ENCODE results near the gene ZNF30.
"Not testable (repeated sequence)": the region's sequence is repeated elsewhere in the genome, so short reads cannot be mapped to it uniquely, and the experiment has no call there.

Gene ZNF30

DNA sequence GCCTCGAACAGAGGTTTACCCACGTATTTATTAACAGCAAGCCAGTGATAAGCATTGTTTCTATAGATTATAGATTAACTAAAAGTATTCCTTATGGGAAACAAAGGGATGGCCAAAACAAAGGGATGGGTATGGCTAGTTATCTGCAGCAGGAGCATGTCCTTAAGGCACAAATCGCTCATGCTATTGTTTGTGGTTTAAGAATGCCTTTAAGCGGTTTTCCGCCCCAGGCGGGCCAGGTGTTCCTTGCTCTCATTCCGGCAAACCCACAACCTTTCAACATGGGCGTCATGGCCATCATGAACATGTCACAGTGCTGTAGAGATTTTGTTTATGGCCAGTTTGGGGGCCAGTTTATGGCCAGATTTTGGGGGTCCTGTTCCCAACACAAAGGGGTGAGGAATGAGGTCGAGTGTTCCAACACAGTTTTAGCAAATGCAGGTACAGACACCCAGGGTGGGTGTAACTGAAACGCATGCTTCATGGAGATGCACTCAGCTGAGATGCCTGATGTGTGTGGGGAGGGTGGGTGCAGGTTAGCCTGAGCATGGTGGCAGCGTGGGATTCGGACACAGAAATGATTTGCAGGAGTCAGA is 43.6 kb downstream of the ZNF30 start:
- not testable (repeated sequence) for H3K36me3 ChIP-seq (ENCODE audit: control insufficient read depth, insufficient read depth, low read length); H3K9ac ChIP-seq (ENCODE audit: low read length); H3K27ac ChIP-seq (ENCODE audit: low read depth, low read length); H3K4me3 ChIP-seq (ENCODE audit: low read depth, low read length); H3K27me3 ChIP-seq (ENCODE audit: control insufficient read depth, insufficient read depth, low read length); H3K4me1 ChIP-seq (ENCODE audit: control insufficient read depth, insufficient read depth, low read length)
- H3K9me3 ChIP-seq (ENCODE audit: control insufficient read depth, insufficient read depth, low read depth, low read length), result peaks cover 45% of the 10 kb centered on the region

GRCh38 chr19:34972163-34972705 is 45.5 kb downstream of the ZNF30 start:
- no peak overlapping the region for H3K9ac ChIP-seq (ENCODE audit: low read length)
- H3K9me3 ChIP-seq (ENCODE audit: control insufficient read depth, insufficient read depth, low read depth, low read length), result peaks cover 42% of the 10 kb centered on the region
- H3K4me3 ChIP-seq (ENCODE audit: low read depth, low read length), result no peak overlapping the region
- no peak overlapping the region for H3K27ac ChIP-seq (ENCODE audit: low read depth, low read length)
- no peaks in the 10 kb centered on the region for H3K27me3 ChIP-seq (ENCODE audit: control insufficient read depth, insufficient read depth, low read length)
- no peaks in the 10 kb centered on the region for H3K36me3 ChIP-seq (ENCODE audit: control insufficient read depth, insufficient read depth, low read length)
- H3K4me1 ChIP-seq (ENCODE audit: control insufficient read depth, insufficient read depth, low read length), result 0 out of 2 replicates have a peak, but pooled peaks cover 5% of the 10 kb centered on the region

DNA sequence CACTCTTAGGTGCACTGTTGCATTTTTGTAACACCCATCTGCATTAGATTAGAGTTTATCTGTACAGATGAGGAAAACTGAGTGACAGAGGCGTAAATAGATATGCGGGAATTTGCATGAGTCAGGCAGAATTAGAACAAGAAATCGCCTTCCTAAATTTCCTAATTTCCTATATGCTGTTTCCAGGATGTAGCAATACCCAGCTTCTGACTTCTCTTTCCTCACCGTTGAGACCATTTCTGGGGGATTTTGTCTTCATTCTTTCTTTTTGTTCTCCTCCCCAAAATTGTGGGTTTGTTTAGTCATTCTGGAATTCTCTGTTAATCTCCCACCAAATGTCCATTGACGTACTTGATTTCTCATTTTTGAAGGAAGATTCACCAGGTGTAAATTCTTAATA is 47.9 kb downstream of the ZNF30 start:
- H3K36me3 ChIP-seq (ENCODE audit: control insufficient read depth, insufficient read depth, low read length), result no peaks in the 10 kb centered on the region
- H3K4me1 ChIP-seq (ENCODE audit: control insufficient read depth, insufficient read depth, low read length), result 0 out of 2 replicates have a peak, but pooled peaks cover 5% of the 10 kb centered on the region
- H3K27ac ChIP-seq (ENCODE audit: low read depth, low read length), result no peak overlapping the region
- no peaks in the 10 kb centered on the region for H3K27me3 ChIP-seq (ENCODE audit: control insufficient read depth, insufficient read depth, low read length)
- no peak overlapping the region for H3K9ac ChIP-seq (ENCODE audit: low read length)
- H3K9me3 ChIP-seq (ENCODE audit: control insufficient read depth, insufficient read depth, low read depth, low read length), result peaks cover 21% of the 10 kb centered on the region
- no peak overlapping the region for H3K4me3 ChIP-seq (ENCODE audit: low read depth, low read length)

DNA sequence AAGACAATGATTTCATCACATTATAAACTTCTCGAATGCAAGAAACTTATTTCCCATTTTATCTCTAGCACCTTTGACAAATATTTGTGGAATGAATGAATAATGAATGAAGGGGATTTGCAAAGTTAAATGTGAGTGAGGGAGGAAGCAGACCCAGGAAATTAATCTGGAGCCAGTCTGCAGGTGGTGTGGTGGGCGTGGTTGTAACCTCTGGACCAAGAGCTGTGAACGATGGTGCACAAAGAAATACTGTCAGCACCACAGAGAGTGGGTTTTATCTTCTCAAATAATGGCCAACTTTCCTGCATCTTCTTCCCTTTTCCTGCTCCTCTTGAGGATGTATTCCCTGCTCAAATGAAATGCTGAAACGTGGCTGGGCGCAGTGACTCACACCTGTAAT is 48.4 kb downstream of the ZNF30 start:
- no peak overlapping the region for H3K27ac ChIP-seq (ENCODE audit: low read depth, low read length)
- H3K9me3 ChIP-seq (ENCODE audit: control insufficient read depth, insufficient read depth, low read depth, low read length), result peaks cover 18% of the 10 kb centered on the region
- H3K36me3 ChIP-seq (ENCODE audit: control insufficient read depth, insufficient read depth, low read length), result no peaks in the 10 kb centered on the region
- H3K4me1 ChIP-seq (ENCODE audit: control insufficient read depth, insufficient read depth, low read length), result 0 out of 2 replicates have a peak, but pooled peaks cover 5% of the 10 kb centered on the region
- H3K27me3 ChIP-seq (ENCODE audit: control insufficient read depth, insufficient read depth, low read length), result no peaks in the 10 kb centered on the region
- no peak overlapping the region for H3K4me3 ChIP-seq (ENCODE audit: low read depth, low read length)
- H3K9ac ChIP-seq (ENCODE audit: low read length), result no peak overlapping the region

GRCh38 chr19:34976611-34977010 is 49.9 kb downstream of the ZNF30 start:
- Histone ChIP-seq H3K36me3 (ENCODE audit: control insufficient read depth, insufficient read depth, low read length) (no peaks in the 10 kb centered on the region), H3K27ac (ENCODE audit: low read depth, low read length) (no peak overlapping the region), H3K9me3 (ENCODE audit: control insufficient read depth, insufficient read depth, low read depth, low read length) (peaks cover 7% of the 10 kb centered on the region; the same call in 1 of the 2 replicates), H3K4me1 (ENCODE audit: control insufficient read depth, insufficient read depth, low read length) (0 out of 2 replicates have a peak, but pooled peaks cover 5% of the 10 kb centered on the region), H3K27me3 (ENCODE audit: control insufficient read depth, insufficient read depth, low read length) (no peaks in the 10 kb centered on the region), H3K4me3 (ENCODE audit: low read depth, low read length) (no peak overlapping the region), H3K9ac (ENCODE audit: low read length) (no peak overlapping the region)

DNA sequence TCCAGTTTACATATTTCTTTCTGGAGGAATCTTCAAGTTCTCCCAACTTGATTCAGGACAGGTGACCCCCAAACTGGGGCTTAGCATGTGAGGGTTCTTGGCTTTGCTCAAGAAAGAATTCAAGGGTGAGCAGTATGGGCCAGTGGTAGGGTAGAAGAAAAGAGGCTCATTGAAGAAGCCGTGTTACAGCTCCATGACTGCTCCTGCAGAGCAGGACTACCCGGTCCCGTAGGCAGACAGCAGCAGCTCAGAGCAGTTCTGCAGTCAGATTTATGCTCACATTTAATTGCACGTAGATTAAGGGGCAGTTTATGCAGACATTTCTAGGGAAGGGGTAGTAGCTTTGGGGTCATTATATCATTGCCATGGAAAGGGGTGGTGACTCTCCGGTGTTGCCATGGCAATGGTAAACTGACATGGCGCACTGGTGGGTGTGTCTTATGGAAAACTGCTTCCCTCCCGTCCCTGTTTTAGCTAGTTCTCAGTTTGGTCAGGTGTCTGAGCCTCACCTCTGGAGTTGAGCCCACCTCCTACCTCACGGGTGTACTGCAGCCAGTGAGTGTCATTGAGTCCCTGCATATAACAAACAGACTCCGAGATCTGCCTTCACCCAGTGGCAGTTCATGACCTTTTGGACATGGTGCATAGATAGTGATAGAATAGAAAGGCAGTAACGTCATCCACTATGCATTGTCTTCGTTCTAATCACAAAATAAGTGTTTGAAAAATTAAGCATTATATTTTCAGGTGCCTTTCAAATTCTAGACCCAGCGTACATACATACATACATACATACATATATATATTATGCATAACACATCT is 53.3 kb downstream of the ZNF30 start:
- Histone ChIP-seq H3K27ac (ENCODE audit: low read depth, low read length) (no peak overlapping the region), H3K4me3 (ENCODE audit: low read depth, low read length) (no peak overlapping the region), H3K9ac (ENCODE audit: low read length) (no peak overlapping the region), H3K9me3 (ENCODE audit: control insufficient read depth, insufficient read depth, low read depth, low read length) (peaks cover 13% of the 10 kb centered on the region; the same call in 1 of the 2 replicates), H3K36me3 (ENCODE audit: control insufficient read depth, insufficient read depth, low read length) (no peaks in the 10 kb centered on the region), H3K4me1 (ENCODE audit: control insufficient read depth, insufficient read depth, low read length) (0 out of 2 replicates have a peak, but pooled peaks cover 2% of the 10 kb centered on the region), H3K27me3 (ENCODE audit: control insufficient read depth, insufficient read depth, low read length) (no peaks in the 10 kb centered on the region)

GRCh38 chr19:34982275-34982674 is 55.6 kb downstream of the ZNF30 start:
- no peak overlapping the region for H3K9ac ChIP-seq (ENCODE audit: low read length)

GRCh38 chr19:34983786-34984185 is 57.1 kb downstream of the ZNF30 start:
- no peaks in the 10 kb centered on the region for H3K36me3 ChIP-seq (ENCODE audit: control insufficient read depth, insufficient read depth, low read length)
- no peaks in the 10 kb centered on the region for H3K27me3 ChIP-seq (ENCODE audit: control insufficient read depth, insufficient read depth, low read length)
- H3K27ac ChIP-seq (ENCODE audit: low read depth, low read length), result no peak overlapping the region
- H3K9me3 ChIP-seq (ENCODE audit: control insufficient read depth, insufficient read depth, low read depth, low read length), result peaks cover 6% of the 10 kb centered on the region; the same call in 1 of the 2 replicates
- H3K4me1 ChIP-seq (ENCODE audit: control insufficient read depth, insufficient read depth, low read length), result peaks cover 6% of the 10 kb centered on the region
- H3K4me3 ChIP-seq (ENCODE audit: low read depth, low read length), result no peak overlapping the region
- no peak overlapping the region for H3K9ac ChIP-seq (ENCODE audit: low read length)

More at GRCh38 chr19:34982275-34982674, 55.6 kb downstream of the ZNF30 start:
- Histone ChIP-seq H3K4me3 (ENCODE audit: low read depth, low read length) (no peak overlapping the region), H3K4me1 (ENCODE audit: control insufficient read depth, insufficient read depth, low read length) (peaks cover 6% of the 10 kb centered on the region), H3K27ac (ENCODE audit: low read depth, low read length) (no peak overlapping the region), H3K27me3 (ENCODE audit: control insufficient read depth, insufficient read depth, low read length) (no peaks in the 10 kb centered on the region), H3K36me3 (ENCODE audit: control insufficient read depth, insufficient read depth, low read length) (no peaks in the 10 kb centered on the region), H3K9me3 (ENCODE audit: control insufficient read depth, insufficient read depth, low read depth, low read length) (peaks cover 6% of the 10 kb centered on the region; the same call in 1 of the 2 replicates)

- Histone ChIP-seq H3K27ac (ENCODE audit: low read depth, low read length) (no peak overlapping the region), H3K27me3 (ENCODE audit: control insufficient read depth, insufficient read depth, low read length) (no peaks in the 10 kb centered on the region), H3K36me3 (ENCODE audit: control insufficient read depth, insufficient read depth, low read length) (no peaks in the 10 kb centered on the region), H3K4me1 (ENCODE audit: control insufficient read depth, insufficient read depth, low read length) (peaks cover 6% of the 10 kb centered on the region), H3K4me3 (ENCODE audit: low read depth, low read length) (no peak overlapping the region), H3K9me3 (ENCODE audit: control insufficient read depth, insufficient read depth, low read depth, low read length) (peaks cover 6% of the 10 kb centered on the region; the same call in 1 of the 2 replicates), H3K9ac (ENCODE audit: low read length) (no peak overlapping the region)
Measured at GRCh38 chr19:34984287-34984686, 57.6 kb downstream of the ZNF30 start.

GRCh38 chr19:34985249-34986022 is 58.7 kb downstream of the ZNF30 start:
- H3K9me3 ChIP-seq (ENCODE audit: control insufficient read depth, insufficient read depth, low read depth, low read length), result peaks cover 6% of the 10 kb centered on the region; the same call in 1 of the 2 replicates
- no peaks in the 10 kb centered on the region for H3K36me3 ChIP-seq (ENCODE audit: control insufficient read depth, insufficient read depth, low read length)
- peaks cover 6% of the 10 kb centered on the region for H3K4me1 ChIP-seq (ENCODE audit: control insufficient read depth, insufficient read depth, low read length)
- H3K27me3 ChIP-seq (ENCODE audit: control insufficient read depth, insufficient read depth, low read length), result no peaks in the 10 kb centered on the region
- H3K27ac ChIP-seq (ENCODE audit: low read depth, low read length), result no peak overlapping the region
- H3K4me3 ChIP-seq (ENCODE audit: low read depth, low read length), result no peak overlapping the region
- no peak overlapping the region for H3K9ac ChIP-seq (ENCODE audit: low read length)
